HepG2 (cell line): ENCODE results near the gene ZBTB22. TPM values are rescaled to one million over a fixed set of nuclear protein-coding genes. Genes with fewer than 3 reads are reported as not detected.

ENCODE experiments used
- BORCS8-MEF2B ChIP-seq: sonication (generic); formaldehyde crosslinking; IDR thresholded peaks from 2 replicates; pipeline ENCODE4 v1.8.0; 2022; ENCODE audit warnings: mild to moderate bottlenecking, missing genetic modification reagents
- CCDC6 ChIP-seq: sonication (generic); formaldehyde crosslinking; IDR thresholded peaks from 2 replicates; pipeline ENCODE4 v1.8.1; 2022; ENCODE audit warnings: mild to moderate bottlenecking, missing genetic modification reagents, moderate library complexity
- CEBPG ChIP-seq: IDR thresholded peaks from 2 replicates; pipeline ENCODE4 v1.6.1; 2016
- HIVEP1 ChIP-seq: sonication (generic); formaldehyde crosslinking; IDR thresholded peaks from 2 replicates; pipeline ENCODE4 v1.4.0; 2020; ENCODE audit warnings: mild to moderate bottlenecking, missing genetic modification reagents
- HNRNPLL ChIP-seq: fragments of 200-400 bp; formaldehyde crosslinking; IDR thresholded peaks from 2 replicates; pipeline ENCODE4 v1.6.1; 2017; ENCODE audit warnings: mild to moderate bottlenecking, low read depth, low read length; ENCODE audit not compliant: poor library complexity, severe bottlenecking
- IRF9 ChIP-seq: sonication (generic); formaldehyde crosslinking; IDR thresholded peaks from 2 replicates; pipeline ENCODE4 v1.8.0; 2022; ENCODE audit warnings: missing genetic modification reagents, mild to moderate bottlenecking, borderline replicate concordance
- NCOR1 ChIP-seq: fragments of 200-600 bp; sonication (generic); IDR thresholded peaks from 2 replicates; pipeline ENCODE4 v1.7.0; 2017; ENCODE audit warnings: antibody characterized with exemption, low read length, borderline replicate concordance
- NONO ChIP-seq, 2 experiments: fragments of 450-650 bp in 1 of 2; sonication (generic) in 1 of 2; formaldehyde crosslinking in 1 of 2; IDR thresholded peaks in 1 of 2; conservative IDR thresholded peaks in 1 of 2; 2 replicates each; pipeline versions ENCODE4 v1.6.1 to v1.8.0; 2017 to 2022; ENCODE audit warnings: mild to moderate bottlenecking in 1 of 2, missing genetic modification reagents in 1 of 2, moderate library complexity in 1 of 2
- PRDM15 ChIP-seq: sonication (generic); formaldehyde crosslinking; IDR thresholded peaks from 2 replicates; pipeline ENCODE4 v1.4.0; 2020; ENCODE audit warnings: missing genetic modification reagents
- RCOR2 ChIP-seq: IDR thresholded peaks from 2 replicates; pipeline ENCODE4 v1.6.1; 2016; ENCODE audit warnings: missing biosample characterization, missing genetic modification reagents
- TEAD3 ChIP-seq: optimal IDR thresholded peaks from 2 replicates; pipeline ENCODE3; 2016; ENCODE audit warnings: borderline replicate concordance
- THAP7 ChIP-seq: sonication (generic); formaldehyde crosslinking; IDR thresholded peaks from 2 replicates; pipeline ENCODE4 v1.8.1; 2023; ENCODE audit warnings: mild to moderate bottlenecking, missing genetic modification reagents
- ZEB1 ChIP-seq: IDR thresholded peaks from 2 replicates; pipeline ENCODE4 v1.6.1; 2012; ENCODE audit warnings: mild to moderate bottlenecking, low read depth, inconsistent platforms; ENCODE audit not compliant: insufficient replicate concordance
- ZFP62 ChIP-seq: sonication (generic); formaldehyde crosslinking; IDR thresholded peaks from 2 replicates; pipeline ENCODE4 v1.4.0; 2020; ENCODE audit warnings: missing genetic modification reagents
- ZFX ChIP-seq: sonication (generic); formaldehyde crosslinking; IDR thresholded peaks from 2 replicates; pipeline ENCODE4 v1.4.0; 2020; ENCODE audit warnings: mild to moderate bottlenecking, low read depth, missing genetic modification reagents, moderate library complexity
- ZNF329 ChIP-seq: sonication (generic); formaldehyde crosslinking; IDR thresholded peaks from 2 replicates; pipeline ENCODE4 v1.9.0; 2021; ENCODE audit warnings: low read depth, mild to moderate bottlenecking, missing genetic modification reagents
- ZNF354B ChIP-seq: sonication (generic); formaldehyde crosslinking; IDR thresholded peaks from 2 replicates; pipeline ENCODE4 v1.8.0; 2022; ENCODE audit warnings: mild to moderate bottlenecking, missing genetic modification reagents
- ZNF724P ChIP-seq: sonication (generic); formaldehyde crosslinking; IDR thresholded peaks from 2 replicates; pipeline ENCODE4 v1.8.0; 2022; ENCODE audit warnings: missing genetic modification reagents, borderline replicate concordance
- ZNF749 ChIP-seq: sonication (generic); formaldehyde crosslinking; IDR thresholded peaks from 2 replicates; pipeline ENCODE4 v1.8.0; 2022; ENCODE audit warnings: mild to moderate bottlenecking, missing genetic modification reagents, moderate library complexity, borderline replicate concordance
- ZNF761 ChIP-seq: sonication (generic); formaldehyde crosslinking; conservative IDR thresholded peaks from 2 replicates; pipeline ENCODE4 v1.4.0; 2020; ENCODE audit warnings: mild to moderate bottlenecking, missing genetic modification reagents
- ZNF883 ChIP-seq: sonication (generic); formaldehyde crosslinking; IDR thresholded peaks from 2 replicates; pipeline ENCODE4 v1.5.1; 2020; ENCODE audit warnings: mild to moderate bottlenecking, missing genetic modification reagents; ENCODE audit errors: not compliant biosample characterization
- polyA plus RNA-seq, 8 experiments: library from polyadenylated mRNA; depleted of rRNA in 3 of 8; stranded (reverse) in 7 of 8; unstranded in 1 of 8; fragments of >200 nt; fragmentation: Illumina TruSeq in 4 of 8; extraction: Trizol in 4 of 8; gene quantifications; 2 replicates each; pipeline versions ENCODE4 v1.2.1 to v1.2.3, GENCODE V29; 2011 to 2016; ENCODE audit warnings: low read depth in 4 of 8, missing spikeins in 1 of 8, mixed read lengths in 1 of 8; ENCODE audit not compliant: insufficient read depth in 1 of 8
- total RNA-seq, 5 experiments: library from RNA; depleted of rRNA; stranded (reverse); fragments of >200 nt; fragmentation: Illumina TruSeq; extraction: Trizol; gene quantifications; 2 replicates each; pipeline ENCODE4 v1.2.3, GENCODE V29; 2016; ENCODE audit warnings: low read depth in 1 of 5
- TF ChIP-seq, protein P1 (sequence below): sonication (generic); formaldehyde crosslinking; IDR thresholded peaks from 2 replicates; pipeline ENCODE4 v1.5.0; 2020; ENCODE audit warnings: missing genetic modification reagents, mild to moderate bottlenecking, borderline replicate concordance

The ZBTB22 gene
- total and polyA plus RNA-seq, 2 of the 13 experiments (the other 11 are each of a cell fraction or from before 2014, with no cell fraction given) = 8.0 to 10.6 TPM

- TF ChIP-seq ZEB1 (peak; percentile 71), TEAD3 (peak; percentile 59), NONO (IDR thresholded peaks at IDR 0.05) (no peak), NONO (CRISPR knock-in tag; conservative IDR thresholded peaks at IDR 0.05) (no peak; the same call in 1 of the 2 replicates), ZFX (CRISPR knock-in tag) (no peak), PRDM15 (CRISPR knock-in tag) (peak; percentile 50), NCOR1 (peak; percentile 48), ZNF724P (CRISPR knock-in tag) (no peak), THAP7 (CRISPR knock-in tag) (no peak), CEBPG (CRISPR knock-in tag) (0 out of 2 replicates have a peak, but pooled peaks have one; percentile 22), HIVEP1 (CRISPR knock-in tag) (peak; percentile 69; the same call in 1 of the 2 replicates), ZNF354B (no peak), ZNF761 (CRISPR knock-in tag) (no peak), ZNF749 (peak; percentile 53; the same call in 1 of the 2 replicates), ZNF883 (CRISPR knock-in tag) (no peak), IRF9 (CRISPR knock-in tag) (no peak), BORCS8-MEF2B (CRISPR knock-in tag) (peak; percentile 28; the same call in 1 of the 2 replicates), HNRNPLL (peak; percentile 70), RCOR2 (CRISPR knock-in tag) (no peak), CCDC6 (CRISPR knock-in tag) (no peak), ZNF329 (no peak), ZFP62 (CRISPR knock-in tag) (no peak)
- TF ChIP-seq, protein P1, sequence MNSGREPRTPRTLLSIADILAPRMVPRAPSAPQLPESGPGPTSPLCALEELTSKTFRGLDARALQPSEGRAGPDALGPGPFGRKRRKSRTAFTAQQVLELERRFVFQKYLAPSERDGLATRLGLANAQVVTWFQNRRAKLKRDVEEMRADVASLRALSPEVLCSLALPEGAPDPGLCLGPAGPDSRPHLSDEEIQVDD = no peak
These were observed 5.0 kb downstream of the ZBTB22 start (continued) for GRCh38 chr6:33312361-33313104.
